Measurements from ENCODE around the gene TULP4. TPM values are rescaled to one million over a fixed set of nuclear protein-coding genes. Genes with fewer than 3 reads are reported as not detected.
"Not testable (repeated sequence)": the region's sequence is repeated elsewhere in the genome, so short reads cannot be mapped to it uniquely, and the experiment has no call there.

The TULP4 gene
- total RNA-seq, 1 donor from 2014 or later, result 171 TPM

- Mint-ChIP-seq H3K27ac (no peak overlapping the region), H3K4me1 (ENCODE audit: low read depth) (peaks cover 10% of the 10 kb centered on the region), H3K4me3 (ENCODE audit: low read depth) (peak overlapping the region; percentile 50), H3K36me3 (ENCODE audit: insufficient read depth) (peaks cover 8% of the 10 kb centered on the region), H3K27me3 (peaks cover 2% of the 10 kb centered on the region), H3K9me3 (ENCODE audit: low read depth) (peaks cover 1% of the 10 kb centered on the region)
- no peak for DNase-seq (ENCODE audit: low spot score, unreplicated experiment)
- peak; percentile 52 for TF ChIP-seq CTCF (IDR thresholded peaks at IDR 0.05; ENCODE audit: unreplicated experiment)
These were observed 206.2 kb downstream of the TULP4 start for GRCh38 chr6:158518191-158519127.

- H3K9me3 Mint-ChIP-seq (ENCODE audit: low read depth), result peaks cover 5% of the 10 kb centered on the region
- no peak for DNase-seq (ENCODE audit: low spot score, unreplicated experiment)
- peaks cover 7% of the 10 kb centered on the region for H3K36me3 Mint-ChIP-seq (ENCODE audit: insufficient read depth)
- peaks cover 10% of the 10 kb centered on the region for H3K4me1 Mint-ChIP-seq (ENCODE audit: low read depth)
- TF ChIP-seq CTCF (IDR thresholded peaks at IDR 0.05; ENCODE audit: unreplicated experiment), result no peak
- H3K27me3 Mint-ChIP-seq, result peaks cover 2% of the 10 kb centered on the region
- H3K4me3 Mint-ChIP-seq (ENCODE audit: low read depth), result no peak overlapping the region
- no peak overlapping the region for H3K27ac Mint-ChIP-seq
These were observed 207.0 kb downstream of the TULP4 start for GRCh38 chr6:158519300-158519699.

- H3K4me1 Mint-ChIP-seq (ENCODE audit: low read depth), result peaks cover 10% of the 10 kb centered on the region
- peak overlapping the region; percentile 10 for H3K27ac Mint-ChIP-seq
- peaks cover 8% of the 10 kb centered on the region for H3K36me3 Mint-ChIP-seq (ENCODE audit: insufficient read depth)
- no peak overlapping the region for H3K4me3 Mint-ChIP-seq (ENCODE audit: low read depth)
- peaks cover 7% of the 10 kb centered on the region for H3K9me3 Mint-ChIP-seq (ENCODE audit: low read depth)
- no peak for TF ChIP-seq CTCF (IDR thresholded peaks at IDR 0.05; ENCODE audit: unreplicated experiment)
- no peak for DNase-seq (ENCODE audit: low spot score, unreplicated experiment)
- H3K27me3 Mint-ChIP-seq, result peaks cover 2% of the 10 kb centered on the region
These were observed 207.5 kb downstream of the TULP4 start for GRCh38 chr6:158519761-158520160.

GRCh38 chr6:158520975-158521374, 208.7 kb downstream of the TULP4 start:
- not testable (repeated sequence) for DNase-seq (ENCODE audit: low spot score, unreplicated experiment); H3K27me3 Mint-ChIP-seq; H3K4me3 Mint-ChIP-seq (ENCODE audit: low read depth); H3K27ac Mint-ChIP-seq; H3K36me3 Mint-ChIP-seq (ENCODE audit: insufficient read depth)
- peaks cover 10% of the 10 kb centered on the region for H3K4me1 Mint-ChIP-seq (ENCODE audit: low read depth)
- peaks cover 12% of the 10 kb centered on the region for H3K9me3 Mint-ChIP-seq (ENCODE audit: low read depth)

GRCh38 chr6:158521759-158522158, 209.5 kb downstream of the TULP4 start:
- peaks cover 10% of the 10 kb centered on the region for H3K4me1 Mint-ChIP-seq (ENCODE audit: low read depth)
- H3K36me3 Mint-ChIP-seq (ENCODE audit: insufficient read depth), result peaks cover 9% of the 10 kb centered on the region
- peaks cover 2% of the 10 kb centered on the region for H3K27me3 Mint-ChIP-seq
- H3K4me3 Mint-ChIP-seq (ENCODE audit: low read depth), result no peak overlapping the region
- H3K27ac Mint-ChIP-seq, result no peak overlapping the region
- DNase-seq (ENCODE audit: low spot score, unreplicated experiment), result no peak
- H3K9me3 Mint-ChIP-seq (ENCODE audit: low read depth), result peaks cover 15% of the 10 kb centered on the region
- TF ChIP-seq CTCF (IDR thresholded peaks at IDR 0.05; ENCODE audit: unreplicated experiment), result no peak

- Mint-ChIP-seq H3K9me3 (ENCODE audit: low read depth) (peaks cover 22% of the 10 kb centered on the region), H3K36me3 (ENCODE audit: insufficient read depth) (peaks cover 11% of the 10 kb centered on the region), H3K4me3 (ENCODE audit: low read depth) (no peak overlapping the region), H3K4me1 (ENCODE audit: low read depth) (peaks cover 10% of the 10 kb centered on the region), H3K27me3 (peaks cover 2% of the 10 kb centered on the region), H3K27ac (no peak overlapping the region)
- no peak for TF ChIP-seq CTCF (IDR thresholded peaks at IDR 0.05; ENCODE audit: unreplicated experiment)
- no peak for DNase-seq (ENCODE audit: low spot score, unreplicated experiment)
These were observed 210.4 kb downstream of the TULP4 start for GRCh38 chr6:158522616-158523015.
